Kidney (tissue), 14 donors: ENCODE measurements around the gene LIPC. TPM values are rescaled to one million over a fixed set of nuclear protein-coding genes. Genes with fewer than 3 reads are reported as not detected.

Source experiments
- DNase-seq, 5 donors: peaks; one replicate each; pipeline ENCODE4 v3.0.0-alpha.2; 2013 to 2020
- FAIRE-seq: peaks from 2 replicates; lab custom pipeline; 2012; peaks lifted over from hg19 to GRCh38; lab: Jason Lieb, UNC
- H3K27ac ChIP-seq, 2 donors: one replicate each; pipeline ENCODE4 v1.7.0; 2013; ENCODE audit warnings: low read depth in 2 of 2, low read length in 2 of 2, inconsistent platforms in 1 of 2
- H3K27me3 ChIP-seq: one replicate; pipeline ENCODE4 v1.7.1; 2013; ENCODE audit warnings: low read length, inconsistent platforms; ENCODE audit not compliant: control insufficient read depth, insufficient read depth
- H3K36me3 ChIP-seq, 3 donors: one replicate each; pipeline versions ENCODE4 v1.7.0 to v1.7.1; 2013; ENCODE audit warnings: low read length in 3 of 3, control low read depth in 1 of 3, inconsistent platforms in 1 of 3; ENCODE audit not compliant: insufficient read depth in 3 of 3, control insufficient read depth in 2 of 3
- H3K4me1 ChIP-seq, 3 donors: one replicate each; pipeline versions ENCODE4 v1.7.0 to v1.7.1; 2013; ENCODE audit warnings: low read length in 3 of 3, inconsistent platforms in 1 of 3, low read depth in 1 of 3; ENCODE audit not compliant: control insufficient read depth in 2 of 3, insufficient read depth in 2 of 3
- H3K4me3 ChIP-seq, 3 donors: one replicate each; pipeline versions ENCODE4 v1.7.0 to v1.8.1; 2013; ENCODE audit warnings: low read length in 3 of 3, control low read depth in 1 of 3, inconsistent platforms in 1 of 3
- H3K9ac ChIP-seq, 3 donors: one replicate each; pipeline versions ENCODE4 v1.7.0 to v1.7.1; 2013; ENCODE audit warnings: low read length in 3 of 3, control low read depth in 1 of 3, inconsistent platforms in 1 of 3
- H3K9me3 ChIP-seq, 3 donors: one replicate each; pipeline versions ENCODE4 v1.7.0 to v1.7.1; 2013; ENCODE audit warnings: low read length in 3 of 3, control low read depth in 1 of 3, inconsistent platforms in 1 of 3; ENCODE audit not compliant: control insufficient read depth in 2 of 3, insufficient read depth in 1 of 3
- CTCF ChIP-seq: IDR thresholded peaks from 3 replicates; pipeline ENCODE4 v1.5.1; 2012; ENCODE audit warnings: mild to moderate bottlenecking, moderate library complexity, borderline replicate concordance; ENCODE audit not compliant: insufficient read depth; ENCODE audit errors: extremely low read depth
- intact Hi-C: fragments of 100-400 bp; cut with DNase I; formaldehyde crosslinking; loops from one replicate; pipeline ENCODE4 v1.11.1; 2022
- polyA plus RNA-seq: library from polyadenylated mRNA; stranded (reverse); fragments of 350-450 nt; fragmentation: Illumina TruSeq; extraction: RNeasy Lipid Tissue Mini Kit (QIAGEN cat#74804); gene quantifications from one replicate; pipeline ENCODE4 v1.2.3, GENCODE V29; 2014; ENCODE audit warnings: low read depth, low replicate concordance; ENCODE audit not compliant: insufficient read depth
- total RNA-seq: library from RNA; stranded (reverse); fragmentation: NEBNext Ultra II Directional; extraction: Animal tissue kit (Norgen Biotek cat#: 25700); gene quantifications from one replicate; pipeline ENCODE4 v1.2.1, GENCODE V29; 2021
- donor health status: control.
- donor health status: control.
- donor health status: control.
- donor health status: control.
- donor health status: control.
- donor health status: DM: yes; HTN: yes; CAD: no.
- donor health status: Normal renal cell carcinoma (clear cell type).

LIPC gene
- total and polyA plus RNA-seq, 2 donors from 2014 or later: 9.9 to 21.6 TPM

- H3K4me3 ChIP-seq: no peak overlapping the region
- intact Hi-C loops: no loop called here
- no peak for DNase-seq
- no peaks in the 10 kb centered on the region for H3K27me3 ChIP-seq
- no peak overlapping the region for H3K27ac ChIP-seq
- no peak for FAIRE-seq
- no peak overlapping the region for H3K9ac ChIP-seq
- H3K9me3 ChIP-seq: no peaks in the 10 kb centered on the region
- no peaks in the 10 kb centered on the region for H3K4me1 ChIP-seq
- TF ChIP-seq CTCF: no peak
- H3K36me3 ChIP-seq: no peaks in the 10 kb centered on the region
Observed at GRCh38 chr15:58425185-58425584, 6.6 kb upstream of the LIPC start.

GRCh38 chr15:58425834-58426233 lies 6.0 kb upstream of the LIPC start:
- no peak for TF ChIP-seq CTCF
- FAIRE-seq (no peak), DNase-seq (no peak)
- Histone ChIP-seq H3K27ac (no peak overlapping the region), H3K4me1 (no peaks in the 10 kb centered on the region), H3K9me3 (no peaks in the 10 kb centered on the region), H3K36me3 (no peaks in the 10 kb centered on the region), H3K4me3 (no peak overlapping the region), H3K27me3 (no peaks in the 10 kb centered on the region), H3K9ac (no peak overlapping the region)
- intact Hi-C loops: no loop called here

- H3K9ac ChIP-seq: no peak overlapping the region
- intact Hi-C loops: no loop called here
- H3K9me3 ChIP-seq: no peaks in the 10 kb centered on the region
- FAIRE-seq (no peak), DNase-seq (no peak)
- no peaks in the 10 kb centered on the region for H3K36me3 ChIP-seq
- TF ChIP-seq CTCF: no peak
- H3K4me3 ChIP-seq: no peak overlapping the region
- H3K4me1 ChIP-seq: peaks cover 0 to 5% (median 3%) of the 10 kb centered on the region in 3 donors
- H3K27me3 ChIP-seq: no peaks in the 10 kb centered on the region
- H3K27ac ChIP-seq: no peak overlapping the region
Observed at GRCh38 chr15:58426501-58426900, 5.3 kb upstream of the LIPC start.

GRCh38 chr15:58427987-58428386 lies 3.8 kb upstream of the LIPC start:
- no peaks in the 10 kb centered on the region for H3K36me3 ChIP-seq
- no peak overlapping the region for H3K4me3 ChIP-seq
- no peak overlapping the region for H3K27ac ChIP-seq
- no peak for TF ChIP-seq CTCF
- H3K9me3 ChIP-seq: no peaks in the 10 kb centered on the region
- DNase-seq: no peak
- H3K27me3 ChIP-seq: no peaks in the 10 kb centered on the region
- H3K9ac ChIP-seq: no peak overlapping the region
- FAIRE-seq: no peak
- peaks cover 3 to 14% (median 5%) of the 10 kb centered on the region in 3 donors for H3K4me1 ChIP-seq
- intact Hi-C loops: no loop called here
